Fibroblast of villous mesenchyme (primary cell): ENCODE results near the gene CREG2. TPM values are rescaled to one million over a fixed set of nuclear protein-coding genes. Genes with fewer than 3 reads are reported as not detected.

Experiments
- DNase-seq: peaks from one replicate; pipeline ENCODE4 v3.0.0-alpha.2; 2010; ENCODE audit warnings: low read depth
- H3K4me3 ChIP-seq: 2 replicates; pipeline ENCODE4 v1.5.1; 2011; ENCODE audit warnings: low read depth, mild to moderate bottlenecking, low read length
- total RNA-seq: library from RNA; depleted of rRNA; stranded (reverse); fragments of >200 nt; gene quantifications from 2 replicates; pipeline ENCODE4 v1.2.3, GENCODE V29; 2012
- TF ChIP-seq, protein P1 (sequence below): IDR thresholded peaks from 2 replicates; pipeline ENCODE4 v1.5.1; 2012; ENCODE audit warnings: low read depth, mild to moderate bottlenecking, low read length; ENCODE audit not compliant: insufficient read depth

CREG2 gene
- total RNA-seq, 1 donor: not detected

DNA sequence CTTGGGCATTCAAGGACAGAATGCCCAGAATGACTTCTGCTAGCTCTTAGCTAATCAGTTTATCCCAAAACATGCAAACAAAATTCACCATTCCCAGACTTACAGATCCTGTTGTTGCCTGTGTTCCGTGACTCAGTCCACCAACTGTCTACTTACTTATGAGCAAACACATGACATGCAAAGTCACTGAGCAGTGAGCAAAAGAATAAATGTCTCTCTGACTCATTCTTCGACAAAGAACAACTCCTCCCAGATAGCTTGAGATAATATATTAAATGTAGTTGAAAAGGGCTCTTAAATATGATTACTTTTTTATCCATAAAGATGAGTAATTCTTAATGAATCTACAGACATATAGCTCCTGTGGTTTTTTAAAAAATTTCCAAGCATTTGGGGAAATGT is 9.0 kb upstream of the CREG2 start:
- DNase-seq: peak; percentile 93
- TF ChIP-seq, protein P1, sequence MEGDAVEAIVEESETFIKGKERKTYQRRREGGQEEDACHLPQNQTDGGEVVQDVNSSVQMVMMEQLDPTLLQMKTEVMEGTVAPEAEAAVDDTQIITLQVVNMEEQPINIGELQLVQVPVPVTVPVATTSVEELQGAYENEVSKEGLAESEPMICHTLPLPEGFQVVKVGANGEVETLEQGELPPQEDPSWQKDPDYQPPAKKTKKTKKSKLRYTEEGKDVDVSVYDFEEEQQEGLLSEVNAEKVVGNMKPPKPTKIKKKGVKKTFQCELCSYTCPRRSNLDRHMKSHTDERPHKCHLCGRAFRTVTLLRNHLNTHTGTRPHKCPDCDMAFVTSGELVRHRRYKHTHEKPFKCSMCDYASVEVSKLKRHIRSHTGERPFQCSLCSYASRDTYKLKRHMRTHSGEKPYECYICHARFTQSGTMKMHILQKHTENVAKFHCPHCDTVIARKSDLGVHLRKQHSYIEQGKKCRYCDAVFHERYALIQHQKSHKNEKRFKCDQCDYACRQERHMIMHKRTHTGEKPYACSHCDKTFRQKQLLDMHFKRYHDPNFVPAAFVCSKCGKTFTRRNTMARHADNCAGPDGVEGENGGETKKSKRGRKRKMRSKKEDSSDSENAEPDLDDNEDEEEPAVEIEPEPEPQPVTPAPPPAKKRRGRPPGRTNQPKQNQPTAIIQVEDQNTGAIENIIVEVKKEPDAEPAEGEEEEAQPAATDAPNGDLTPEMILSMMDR: no peak
- H3K4me3 ChIP-seq: no peak overlapping the region

- no peak overlapping the region for H3K4me3 ChIP-seq
- DNase-seq: no peak
- TF ChIP-seq, protein P1: no peak
Measured at GRCh38 chr2:101395545-101396315, 8.4 kb upstream of the CREG2 start.

DNA sequence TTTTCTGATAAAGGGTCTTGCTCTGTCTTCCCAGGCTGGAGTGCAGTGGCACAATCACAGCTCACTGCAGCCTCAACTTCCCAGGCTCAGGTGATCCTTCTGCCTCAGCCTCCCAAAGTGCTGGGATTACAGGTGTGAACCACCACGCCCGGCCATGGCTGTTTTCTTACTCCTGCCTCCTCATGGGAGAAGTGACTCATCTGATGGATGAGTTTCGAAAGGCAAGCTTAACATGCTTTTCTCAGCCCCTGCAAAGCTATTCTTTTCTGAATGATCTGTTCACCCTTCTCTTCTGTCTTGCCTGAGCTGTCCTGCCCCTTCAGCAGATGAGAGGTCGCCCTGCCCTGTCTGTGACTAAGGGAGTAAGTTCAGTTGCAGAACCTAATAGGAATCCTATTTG is 929 bp upstream of the CREG2 start:
- no peak overlapping the region for H3K4me3 ChIP-seq
- TF ChIP-seq, protein P1: no peak
- DNase-seq: peak; percentile 37

DNA sequence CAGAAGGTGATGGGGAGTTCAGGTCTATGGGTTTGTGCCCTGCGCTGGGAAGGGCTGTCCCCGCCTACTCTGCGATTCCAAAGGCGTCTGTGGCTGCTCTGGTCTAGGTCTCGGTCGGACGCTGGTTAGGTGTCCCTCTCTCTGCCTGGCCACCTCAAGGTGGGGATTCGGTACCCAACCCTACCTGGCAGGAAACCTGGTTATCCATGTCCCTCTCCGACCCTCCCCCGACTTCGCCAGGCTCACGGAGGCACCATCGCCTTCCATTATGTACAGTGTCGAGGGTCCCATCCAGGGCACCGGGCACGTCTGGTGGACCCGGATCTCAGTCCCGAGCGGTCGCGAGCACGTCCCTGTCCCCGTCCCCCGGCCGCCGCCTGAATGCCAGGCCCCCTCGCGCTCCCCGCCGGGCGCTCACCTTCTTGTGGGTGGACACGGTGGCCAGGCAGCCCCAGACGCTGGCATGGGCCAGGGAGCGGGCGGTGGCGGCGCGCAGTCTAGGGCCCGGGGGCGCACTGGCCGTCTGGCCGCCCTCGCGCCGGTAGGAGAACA is 628 bp downstream of the CREG2 start:
- TF ChIP-seq, protein P1: no peak
- H3K4me3 ChIP-seq: peak overlapping the region; percentile 50
- DNase-seq: no peak

- TF ChIP-seq, protein P1: no peak
- no peak for DNase-seq
- no peak overlapping the region for H3K4me3 ChIP-seq
Measured at GRCh38 chr2:101383016-101383541, 4.2 kb downstream of the CREG2 start.

DNA sequence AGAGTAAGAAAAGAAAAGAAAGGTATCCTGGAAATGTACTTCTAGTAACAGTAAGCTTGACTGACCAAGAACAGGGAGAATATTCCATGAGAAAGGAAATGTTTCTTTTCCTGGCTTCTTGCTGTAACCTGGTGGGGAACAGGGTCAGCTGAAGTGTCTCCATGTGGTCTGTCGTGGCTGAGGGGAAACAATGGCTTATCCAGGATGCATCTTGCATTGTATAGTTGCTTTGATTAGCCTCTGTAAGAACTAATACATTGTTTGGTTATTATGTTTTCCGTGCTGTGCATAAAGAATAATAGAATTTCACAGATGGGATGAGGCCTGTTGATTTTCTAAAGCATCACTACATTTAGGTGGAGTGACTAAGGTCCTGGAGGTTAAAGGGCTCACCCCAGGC is 4.9 kb downstream of the CREG2 start:
- DNase-seq: no peak
- TF ChIP-seq, protein P1: no peak
- no peak overlapping the region for H3K4me3 ChIP-seq
